SK-N-SH (cell line): ENCODE data around the gene CRIM1. TPM values are rescaled to one million over a fixed set of nuclear protein-coding genes. Genes with fewer than 3 reads are reported as not detected.
A peak's percentile ranks its signal among the peaks of the same experiment; 100 is the strongest.

Source experiments
- CTCF ChIA-PET: fragments of 300-600, 350-600 bp; formaldehyde crosslinking; extraction: SDS; loops from one replicate; lab custom pipeline; 2021; lab: Yijun Ruan, JAX
- POLR2A ChIA-PET: fragments of 350-600 bp; sonication (Branson Sonifier 250); formaldehyde crosslinking; extraction: SDS; loops from one replicate; lab custom pipeline; 2020; ENCODE audit warnings: antibody characterized with exemption, inconsistent platforms; lab: Yijun Ruan, JAX
- DNase-seq: peaks from one replicate; pipeline ENCODE4 v3.0.0; 2012
- H2AFZ ChIP-seq: fragments of 200-600 bp; sonication (generic); 2 replicates; pipeline ENCODE4 v1.8.1; 2016; ENCODE audit warnings: antibody characterized with exemption, mild to moderate bottlenecking, low read depth
- H3F3A ChIP-seq: fragments of 200-600 bp; sonication (generic); replicated peaks from 2 replicates; pipeline ENCODE3; 2016; ENCODE audit warnings: antibody characterized with exemption, mild to moderate bottlenecking; ENCODE audit not compliant: insufficient read depth
- H3K27ac ChIP-seq, 2 experiments: fragments of 200-500 bp in 1 of 2; fragments of 200-600 bp in 1 of 2; sonication (Bioruptor generic) in 1 of 2; sonication (generic), shearing (Covaris generic) in 1 of 2; 2 replicates each; pipeline versions ENCODE4 v1.5.1 to v1.6.1; 2014 to 2016; ENCODE audit warnings: low read depth in 2 of 2, inconsistent platforms in 1 of 2, low read length in 1 of 2, mild to moderate bottlenecking in 1 of 2, mixed read lengths in 1 of 2
- H3K27me3 ChIP-seq: fragments of 200-600 bp; sonication (generic), shearing (Covaris generic); 2 replicates; pipeline ENCODE4 v1.6.1; 2016; ENCODE audit warnings: mixed run types; ENCODE audit not compliant: insufficient read depth
- H3K36me3 ChIP-seq, 2 experiments: fragments of 200-500 bp in 1 of 2; fragments of 200-600 bp in 1 of 2; sonication (Bioruptor generic) in 1 of 2; sonication (generic) in 1 of 2; replicated peaks in 1 of 2; 2 replicates each; pipeline versions ENCODE3 to v1.5.1; 2014 to 2016; ENCODE audit warnings: low read length in 1 of 2, mild to moderate bottlenecking in 1 of 2; ENCODE audit not compliant: insufficient read depth in 2 of 2, control insufficient read depth in 1 of 2
- H3K4me1 ChIP-seq, 2 experiments: fragments of 200-500 bp in 1 of 2; fragments of 200-600 bp in 1 of 2; sonication (Bioruptor generic) in 1 of 2; sonication (generic), shearing (Covaris generic) in 1 of 2; 2 replicates each; pipeline versions ENCODE4 v1.5.1 to v1.6.1; 2014 to 2016; ENCODE audit warnings: low read depth in 1 of 2, low read length in 1 of 2, mixed run types in 1 of 2; ENCODE audit not compliant: insufficient read depth in 2 of 2, control insufficient read depth in 1 of 2
- H3K4me2 ChIP-seq: fragments of 200-600 bp; sonication (generic), shearing (Covaris generic); 2 replicates; pipeline ENCODE4 v1.6.1; 2017; ENCODE audit warnings: mixed run types
- H3K4me3 ChIP-seq, 2 experiments: fragments of 200-500 bp in 1 of 2; fragments of 200-600 bp in 1 of 2; sonication (Bioruptor generic) in 1 of 2; sonication (generic), shearing (Covaris generic) in 1 of 2; 2 replicates each; pipeline versions ENCODE4 v1.5.1 to v1.8.1; 2014 to 2016; ENCODE audit warnings: low read depth in 2 of 2, inconsistent platforms in 1 of 2, low read length in 1 of 2, mild to moderate bottlenecking in 1 of 2, mixed read lengths in 1 of 2, moderate library complexity in 1 of 2
- H3K79me2 ChIP-seq: fragments of 200-600 bp; sonication (generic); 2 replicates; pipeline ENCODE4 v1.8.1; 2017; ENCODE audit warnings: mild to moderate bottlenecking; ENCODE audit not compliant: insufficient read depth
- H3K9ac ChIP-seq: fragments of 200-600 bp; sonication (generic); 2 replicates; pipeline ENCODE4 v1.6.1; 2017; ENCODE audit warnings: mixed run types
- H3K9me2 ChIP-seq: fragments of 200-600 bp; sonication (generic); 2 replicates; pipeline ENCODE4 v1.6.1; 2017; ENCODE audit warnings: mixed run types
- H3K9me3 ChIP-seq: fragments of 200-600 bp; sonication (generic); 2 replicates; pipeline ENCODE4 v1.6.1; 2017; ENCODE audit warnings: mixed run types, mild to moderate bottlenecking, moderate library complexity
- H4K20me1 ChIP-seq: fragments of 200-600 bp; sonication (generic); 2 replicates; pipeline ENCODE4 v1.6.1; 2017; ENCODE audit warnings: mild to moderate bottlenecking, mixed run types; ENCODE audit not compliant: insufficient read depth
- CHD2 ChIP-seq: fragments of 150-350 bp; IDR thresholded peaks from 2 replicates; pipeline ENCODE4 v1.6.1; 2018; ENCODE audit warnings: low read length; ENCODE audit not compliant: partially characterized antibody
- EZH2phosphoT487 ChIP-seq: fragments of 200-600 bp; sonication (generic); IDR thresholded peaks from 2 replicates; pipeline ENCODE4 v1.6.1; 2017; ENCODE audit warnings: low read depth, mixed run types, mild to moderate bottlenecking, antibody characterized with exemption, moderate library complexity, borderline replicate concordance
- FOXM1 ChIP-seq: IDR thresholded peaks from 2 replicates; pipeline ENCODE4 v1.4.0; 2012; ENCODE audit warnings: low read depth, mild to moderate bottlenecking
- IRF3 ChIP-seq: fragments of 150-350 bp; IDR thresholded peaks from 2 replicates; pipeline ENCODE4 v1.6.1; 2016; ENCODE audit warnings: mild to moderate bottlenecking, low read depth, low read length
- JUND ChIP-seq: IDR thresholded peaks from 2 replicates; pipeline ENCODE4 v1.4.0; 2012
- MAX ChIP-seq: IDR thresholded peaks from 2 replicates; pipeline ENCODE4 v1.4.0; 2012; ENCODE audit warnings: low read depth
- MEF2A ChIP-seq: IDR thresholded peaks from 2 replicates; pipeline ENCODE4 v1.4.0; 2012; ENCODE audit warnings: low read depth, borderline replicate concordance
- NRF1 ChIP-seq: IDR thresholded peaks from 2 replicates; pipeline ENCODE4 v1.6.1; 2012; ENCODE audit warnings: low read depth, mild to moderate bottlenecking, low read length
- PBX3 ChIP-seq: IDR thresholded peaks from 2 replicates; pipeline ENCODE4; 2012
- POLR2AphosphoS5 ChIP-seq: IDR thresholded peaks from 2 replicates; pipeline ENCODE4 v1.6.1; 2012; ENCODE audit warnings: low read depth, low read length
- REST ChIP-seq: IDR thresholded peaks from 2 replicates; pipeline ENCODE4 v1.6.1; 2012; ENCODE audit warnings: mild to moderate bottlenecking, low read depth, low read length, moderate library complexity
- RFX5 ChIP-seq: IDR thresholded peaks from 2 replicates; pipeline ENCODE4 v1.6.1; 2012; ENCODE audit warnings: mild to moderate bottlenecking, improper control_type of control experiment, low read length
- TCF12 ChIP-seq: IDR thresholded peaks from 2 replicates; pipeline ENCODE4 v1.4.0; 2012
- TEAD4 ChIP-seq: IDR thresholded peaks from 2 replicates; pipeline ENCODE4 v1.4.0; 2012; ENCODE audit warnings: mild to moderate bottlenecking, borderline replicate concordance; ENCODE audit not compliant: insufficient read depth
- ZBTB33 ChIP-seq: IDR thresholded peaks from 2 replicates; pipeline ENCODE4 v1.4.0; 2012; ENCODE audit warnings: low read depth, borderline replicate concordance
- WGBS: methylation state at CpG from one replicate; pipeline ENCODE4 v1.1.6; 2017; ENCODE audit warnings: low lambda C conversion rate; 5-methylcytosine and 5-hydroxymethylcytosine counted together
- polyA plus RNA-seq, 3 experiments: library from polyadenylated mRNA; depleted of rRNA; stranded (reverse); fragments of >200 nt; gene quantifications; 2 replicates each; pipeline ENCODE4 v1.2.3, GENCODE V29; 2012

CRIM1 gene
- polyA plus RNA-seq, 1 of the 3 experiments (the other 2 are of a cell fraction) = 244 TPM

GRCh38 chr2:36449943-36450392 is 94.4 kb downstream of the CRIM1 start:
- H3K79me2 ChIP-seq = peaks cover 94% of the 10 kb centered on the region
- DNase-seq = no peak
- ChIA-PET CTCF (interaction anchor here (1.4 to 1.5 kb wide), 2 partner anchors 9 to 336 kb away, joined by 4 to 6 read pairs; no protein-coding TSS in a partner anchor), POLR2A (no interaction called here)
- H2AFZ ChIP-seq = no peak overlapping the region
- WGBS = 32% methylated on average over 6 of the region's 6 CpGs
- H3K4me2 ChIP-seq = peak overlapping the region; percentile 58
- H3K9ac ChIP-seq = peak overlapping the region; percentile 54; the same call in 1 of the 2 replicates
- TF ChIP-seq FOXM1 = no peak
- TF ChIP-seq RFX5 = no peak
- TF ChIP-seq MEF2A = peak; percentile 45; the same call in 1 of the 2 replicates
- H3K27me3 ChIP-seq = no peaks in the 10 kb centered on the region
- H3K27ac ChIP-seq = peak overlapping the region; percentile 76 to 95; a peak in 3 of 4 replicates
- H3K4me3 ChIP-seq = peak overlapping the region in 1 of 2 experiments; percentile 11; a peak in 1 of 4 replicates
- peaks cover 86% of the 10 kb centered on the region for H3F3A ChIP-seq
- H3K4me1 ChIP-seq = peaks cover 6 to 86% of the 10 kb centered on the region in 2 experiments
- no peaks in the 10 kb centered on the region for H3K9me3 ChIP-seq
- peaks cover 41 to 50% of the 10 kb centered on the region in 2 experiments for H3K36me3 ChIP-seq
- no peaks in the 10 kb centered on the region for H3K9me2 ChIP-seq
- peaks cover 5% of the 10 kb centered on the region; the same call in 1 of the 2 replicates for H4K20me1 ChIP-seq

- DNase-seq = no peak
- WGBS = 17% methylated on average over 5 of the region's 5 CpGs
- Histone ChIP-seq H3K4me2 (peak overlapping the region; percentile 58), H3K36me3 (peaks cover 41 to 47% of the 10 kb centered on the region in 2 experiments), H3K27me3 (no peaks in the 10 kb centered on the region), H3K4me3 (peak overlapping the region in 1 of 2 experiments; percentile 11; a peak in 1 of 4 replicates), H3K9ac (peak overlapping the region; percentile 54), H3K9me3 (no peaks in the 10 kb centered on the region), H4K20me1 (peaks cover 5% of the 10 kb centered on the region; the same call in 1 of the 2 replicates), H3K9me2 (no peaks in the 10 kb centered on the region), H3F3A (peaks cover 86% of the 10 kb centered on the region), H3K79me2 (peaks cover 94% of the 10 kb centered on the region), H2AFZ (no peak overlapping the region), H3K27ac (peak overlapping the region; percentile 76 to 95; a peak in 3 of 4 replicates), H3K4me1 (peaks cover 8 to 86% of the 10 kb centered on the region in 2 experiments)
- CTCF ChIA-PET = interaction anchor here (0.6 to 1.4 kb wide), 2 partner anchors 335 to 467 kb away, joined by 3 to 4 read pairs; no protein-coding TSS in a partner anchor
- POLR2A ChIA-PET = no interaction called here
- TF ChIP-seq CHD2 = no peak
- peak; percentile 91 for TF ChIP-seq TEAD4
- peak; percentile 93 for TF ChIP-seq JUND
- 0 out of 2 replicates have a peak, but pooled peaks have one; percentile 27 for TF ChIP-seq ZBTB33
- no peak for TF ChIP-seq EZH2phosphoT487
- TF ChIP-seq IRF3 = no peak
- peak; percentile 84 for TF ChIP-seq PBX3
- 0 out of 2 replicates have a peak, but pooled peaks have one; percentile 15 for TF ChIP-seq MAX
- TF ChIP-seq POLR2AphosphoS5 = peak; percentile 66; the same call in 1 of the 2 replicates
- no peak for TF ChIP-seq NRF1
- TF ChIP-seq MEF2A = peak; percentile 69; the same call in 1 of the 2 replicates
- TF ChIP-seq TCF12 = peak; percentile 86
- peak; percentile 46; the same call in 1 of the 2 replicates for TF ChIP-seq REST
These were observed 95.1 kb downstream of the CRIM1 start for GRCh38 chr2:36450466-36451196.
